ENCODE measurements around the gene ABTB1. TPM values are rescaled to one million over a fixed set of nuclear protein-coding genes. Genes with fewer than 3 reads are reported as not detected.

The ABTB1 gene
- total and polyA plus RNA-seq, 4 donors: 9.7 to 14.1 (median 10.9) TPM

- TF ChIP-seq CTCF (IDR thresholded peaks at IDR 0.05; ENCODE audit: low read depth, low read length, missing input control): no peak
Observed at GRCh38 chr3:127714866-127715265, 42.1 kb downstream of the ABTB1 start (continued).

GRCh38 chr3:127715532-127715931, 42.8 kb downstream of the ABTB1 start:
- no peak for TF ChIP-seq YY1 (IDR thresholded peaks at IDR 0.05)
- no peak for TF ChIP-seq JUND (IDR thresholded peaks at IDR 0.05)
- TF ChIP-seq MAX (IDR thresholded peaks at IDR 0.05): no peak
- DNase-seq (ENCODE audit: low spot score): no peak
- Histone ChIP-seq H3K4me1 (ENCODE audit: control insufficient read depth in 4 of 4, insufficient read depth in 4 of 4, low read length in 3 of 4) (no peaks in the 10 kb centered on the region), H3K27ac (ENCODE audit: low read depth in 1 of 2, low read length in 2 of 2) (no peak overlapping the region), H3K36me3 (ENCODE audit: control insufficient read depth in 4 of 4, insufficient read depth in 3 of 4, low read depth in 1 of 4, low read length in 3 of 4) (peaks cover 3 to 53% (median 17%) of the 10 kb centered on the region in 4 donors), H3K9me3 (ENCODE audit: control insufficient read depth in 4 of 4, low read length in 3 of 4) (no peaks in the 10 kb centered on the region), H3K4me3 (ENCODE audit: low read depth in 1 of 3, low read length in 3 of 3) (no peak overlapping the region), H3K27me3 (ENCODE audit: control insufficient read depth in 4 of 4, insufficient read depth in 4 of 4, low read length in 3 of 4) (no peaks in the 10 kb centered on the region), H3K9ac (ENCODE audit: low read depth in 1 of 2, low read length in 2 of 2) (no peak overlapping the region)
- WGBS: 65% methylated on average over 8 of the region's 8 CpGs

GRCh38 chr3:127716384-127716783, 43.6 kb downstream of the ABTB1 start:
- H3K27me3 ChIP-seq (ENCODE audit: control insufficient read depth in 4 of 4, insufficient read depth in 4 of 4, low read length in 3 of 4): no peaks in the 10 kb centered on the region
- H3K36me3 ChIP-seq (ENCODE audit: control insufficient read depth in 4 of 4, insufficient read depth in 3 of 4, low read depth in 1 of 4, low read length in 3 of 4): peaks cover 3 to 61% (median 17%) of the 10 kb centered on the region in 4 donors
- H3K4me3 ChIP-seq (ENCODE audit: low read depth in 1 of 3, low read length in 3 of 3): no peak overlapping the region
- no peaks in the 10 kb centered on the region for H3K9me3 ChIP-seq (ENCODE audit: control insufficient read depth in 4 of 4, low read length in 3 of 4)
- H3K9ac ChIP-seq (ENCODE audit: low read depth in 1 of 2, low read length in 2 of 2): no peak overlapping the region
- no peak for TF ChIP-seq GABPA (IDR thresholded peaks at IDR 0.05 in 1 of 2, conservative IDR thresholded peaks at IDR 0.05 in 1 of 2)
- 97% methylated on average over 6 of the region's 6 CpGs for WGBS
- no peaks in the 10 kb centered on the region for H3K4me1 ChIP-seq (ENCODE audit: control insufficient read depth in 4 of 4, insufficient read depth in 4 of 4, low read length in 3 of 4)
- DNase-seq (ENCODE audit: low spot score): no peak
- no peak overlapping the region for H3K27ac ChIP-seq (ENCODE audit: low read depth in 1 of 2, low read length in 2 of 2)

GRCh38 chr3:127717357-127718244, 44.8 kb downstream of the ABTB1 start:
- H3K9ac ChIP-seq (ENCODE audit: low read depth in 1 of 2, low read length in 2 of 2): no peak overlapping the region
- no peak for DNase-seq (ENCODE audit: low spot score)
- no peak for TF ChIP-seq SP1 (IDR thresholded peaks at IDR 0.05)
- no peak for TF ChIP-seq RAD21 (IDR thresholded peaks at IDR 0.05)
- no peak for TF ChIP-seq HNF4G (IDR thresholded peaks at IDR 0.05)
- TF ChIP-seq JUND (IDR thresholded peaks at IDR 0.05): no peak
- no peak for TF ChIP-seq ZBTB33 (IDR thresholded peaks at IDR 0.05)
- TF ChIP-seq EGR1 (IDR thresholded peaks at IDR 0.05; ENCODE audit: low read depth in 2 of 2): no peak
- TF ChIP-seq MAX (IDR thresholded peaks at IDR 0.05): no peak
- no peak for TF ChIP-seq RXRA (IDR thresholded peaks at IDR 0.05)
- no peak for TF ChIP-seq FOXA1 (IDR thresholded peaks at IDR 0.05)
- TF ChIP-seq GABPA (IDR thresholded peaks at IDR 0.05 in 1 of 2, conservative IDR thresholded peaks at IDR 0.05 in 1 of 2): no peak
- TF ChIP-seq CTCF (IDR thresholded peaks at IDR 0.05; ENCODE audit: low read depth, low read length, missing input control): no peak
- TF ChIP-seq HNF4A (conservative IDR thresholded peaks at IDR 0.05): no peak
- no peak for TF ChIP-seq TAF1 (conservative IDR thresholded peaks at IDR 0.05)
- no peak for TF ChIP-seq NR2F2 (IDR thresholded peaks at IDR 0.05)

More at GRCh38 chr3:127717357-127718244, 44.8 kb downstream of the ABTB1 start:
- WGBS: 93% methylated on average over 14 of the region's 14 CpGs
- Histone ChIP-seq H3K36me3 (ENCODE audit: control insufficient read depth in 4 of 4, insufficient read depth in 3 of 4, low read depth in 1 of 4, low read length in 3 of 4) (peaks cover 5 to 56% (median 18%) of the 10 kb centered on the region in 4 donors), H3K27ac (ENCODE audit: low read depth in 1 of 2, low read length in 2 of 2) (no peak overlapping the region), H3K4me3 (ENCODE audit: low read depth in 1 of 3, low read length in 3 of 3) (no peak overlapping the region), H3K4me1 (ENCODE audit: control insufficient read depth in 4 of 4, insufficient read depth in 4 of 4, low read length in 3 of 4) (no peaks in the 10 kb centered on the region), H3K9me3 (ENCODE audit: control insufficient read depth in 4 of 4, low read length in 3 of 4) (no peaks in the 10 kb centered on the region), H3K27me3 (ENCODE audit: control insufficient read depth in 4 of 4, insufficient read depth in 4 of 4, low read length in 3 of 4) (no peaks in the 10 kb centered on the region)

All from liver (tissue), 9 donors.